Measurements from ENCODE around the gene CCDC39. TPM values are rescaled to one million over a fixed set of nuclear protein-coding genes. Genes with fewer than 3 reads are reported as not detected.

CCDC39 gene
- polyA plus RNA-seq, 1 donor (not counting 4 experiments of a cell fraction or from before 2014, with no cell fraction given) = not detected

- FAIRE-seq = no peak
- H3K9ac ChIP-seq (ENCODE audit: control insufficient read depth, extremely low read depth, insufficient read depth, low read length) = no peak overlapping the region
- dilution Hi-C loops (cut with MboI; ENCODE audit: extremely low pct_ligation_motif_present, low sequenced_read_pairs) = no loop called here
- H3K27me3 ChIP-seq (ENCODE audit: control insufficient read depth, extremely low read depth, insufficient read depth, low read length) = no peaks in the 10 kb centered on the region
- H3K36me3 ChIP-seq (ENCODE audit: control insufficient read depth in 2 of 2, extremely low read depth in 1 of 2, insufficient read depth in 2 of 2, low read length in 2 of 2) = peaks cover 10 to 14% of the 10 kb centered on the region in 2 experiments
- H3K4me2 ChIP-seq (ENCODE audit: control insufficient read depth, extremely low read depth, insufficient read depth, low read depth, low read length) = no peak overlapping the region
- no peaks in the 10 kb centered on the region for H3K9me3 ChIP-seq (ENCODE audit: control insufficient read depth, low read depth, low read length)
- H3K27ac ChIP-seq (ENCODE audit: control insufficient read depth, insufficient read depth, low read length) = no peak overlapping the region
- TF ChIP-seq CTCF (optimal IDR thresholded peaks at IDR 0.05 in 1 of 3, IDR thresholded peaks at IDR 0.05 in 1 of 3, conservative IDR thresholded peaks at IDR 0.05 in 1 of 3; ENCODE audit: extremely low read depth in 1 of 3, insufficient read depth in 2 of 3, low read length in 3 of 3) = no peak
- TF ChIP-seq EZH2 (IDR thresholded peaks at IDR 0.05; ENCODE audit: low read length) = no peak
- no peak overlapping the region for H2AFZ ChIP-seq (ENCODE audit: control insufficient read depth, low read length)
- no peak overlapping the region for H3K4me3 ChIP-seq (ENCODE audit: control insufficient read depth in 2 of 3, extremely low read depth in 1 of 3, insufficient read depth in 2 of 3, low read depth in 1 of 3, low read length in 3 of 3)
- no peaks in the 10 kb centered on the region for H3K9me1 ChIP-seq (ENCODE audit: control insufficient read depth, extremely low read depth, insufficient read depth, low read length)
- no peaks in the 10 kb centered on the region for H3K4me1 ChIP-seq (ENCODE audit: control insufficient read depth, extremely low read depth, insufficient read depth, low read length)
- no peak for DNase-seq (ENCODE audit: low read depth, low spot score)
- H3K79me2 ChIP-seq (ENCODE audit: control insufficient read depth, insufficient read depth, low read length) = no peaks in the 10 kb centered on the region
- H4K20me1 ChIP-seq (ENCODE audit: control insufficient read depth, extremely low read depth, insufficient read depth, low read length) = no peaks in the 10 kb centered on the region
Observed at GRCh38 chr3:180615954-180616353, 63.3 kb downstream of the CCDC39 start.

GRCh38 chr3:180612364-180612763, 66.9 kb downstream of the CCDC39 start:
- H3K9me3 ChIP-seq (ENCODE audit: control insufficient read depth, low read depth, low read length) = no peaks in the 10 kb centered on the region
- no peak overlapping the region for H2AFZ ChIP-seq (ENCODE audit: control insufficient read depth, low read length)
- H3K27ac ChIP-seq (ENCODE audit: control insufficient read depth, insufficient read depth, low read length) = no peak overlapping the region
- TF ChIP-seq CTCF (optimal IDR thresholded peaks at IDR 0.05 in 1 of 3, IDR thresholded peaks at IDR 0.05 in 1 of 3, conservative IDR thresholded peaks at IDR 0.05 in 1 of 3; ENCODE audit: extremely low read depth in 1 of 3, insufficient read depth in 2 of 3, low read length in 3 of 3) = no peak
- no peak for TF ChIP-seq EZH2 (IDR thresholded peaks at IDR 0.05; ENCODE audit: low read length)
- FAIRE-seq = no peak
- DNase-seq (ENCODE audit: low read depth, low spot score) = no peak
- no peak overlapping the region for H3K4me3 ChIP-seq (ENCODE audit: control insufficient read depth in 2 of 3, extremely low read depth in 1 of 3, insufficient read depth in 2 of 3, low read depth in 1 of 3, low read length in 3 of 3)
- dilution Hi-C loops (cut with MboI; ENCODE audit: extremely low pct_ligation_motif_present, low sequenced_read_pairs) = no loop called here
- H3K9ac ChIP-seq (ENCODE audit: control insufficient read depth, extremely low read depth, insufficient read depth, low read length) = no peak overlapping the region
- no peaks in the 10 kb centered on the region for H3K27me3 ChIP-seq (ENCODE audit: control insufficient read depth, extremely low read depth, insufficient read depth, low read length)
- H3K4me1 ChIP-seq (ENCODE audit: control insufficient read depth, extremely low read depth, insufficient read depth, low read length) = no peaks in the 10 kb centered on the region
- no peak overlapping the region for H3K4me2 ChIP-seq (ENCODE audit: control insufficient read depth, extremely low read depth, insufficient read depth, low read depth, low read length)
- H4K20me1 ChIP-seq (ENCODE audit: control insufficient read depth, extremely low read depth, insufficient read depth, low read length) = no peaks in the 10 kb centered on the region
- peaks cover 13 to 14% of the 10 kb centered on the region in 2 experiments for H3K36me3 ChIP-seq (ENCODE audit: control insufficient read depth in 2 of 2, extremely low read depth in 1 of 2, insufficient read depth in 2 of 2, low read length in 2 of 2)
- no peaks in the 10 kb centered on the region for H3K9me1 ChIP-seq (ENCODE audit: control insufficient read depth, extremely low read depth, insufficient read depth, low read length)
- no peaks in the 10 kb centered on the region for H3K79me2 ChIP-seq (ENCODE audit: control insufficient read depth, insufficient read depth, low read length)

All from keratinocyte (primary cell).